Tibial nerve (tissue), 4 donors: ENCODE data around the gene ANKRD50. TPM values are rescaled to one million over a fixed set of nuclear protein-coding genes. Genes with fewer than 3 reads are reported as not detected.
A peak's percentile ranks its signal among the peaks of the same experiment; 100 is the strongest.

ENCODE experiments used
- DNase-seq, 2 donors: peaks; one replicate each; pipeline ENCODE4 v3.0.0-alpha.2; 2019; ENCODE audit warnings: low spot score in 2 of 2
- H3K27ac ChIP-seq, 4 donors: fragments of 200-600 bp; sonication (generic) in 3 of 4; one replicate each; pipeline ENCODE4 v1.5.1; 2017 to 2019; ENCODE audit warnings: mild to moderate bottlenecking in 1 of 4
- H3K27me3 ChIP-seq, 2 donors: fragments of 200-600 bp; sonication (generic) in 1 of 2; one replicate each; pipeline versions ENCODE4 v1.5.1 to v1.6.0; 2017 to 2019
- H3K36me3 ChIP-seq, 3 donors: fragments of 200-600 bp; sonication (generic); one replicate each; pipeline ENCODE4 v1.5.1; 2018 to 2019
- H3K4me1 ChIP-seq, 4 donors: fragments of 200-600 bp; sonication (generic) in 3 of 4; one replicate each; pipeline ENCODE4 v1.5.1; 2017 to 2019
- H3K4me3 ChIP-seq, 4 donors: fragments of 200-600 bp; sonication (generic) in 3 of 4; one replicate each; pipeline ENCODE4 v1.5.1; 2017 to 2019; ENCODE audit warnings: mild to moderate bottlenecking in 1 of 4, moderate library complexity in 1 of 4
- H3K9me3 ChIP-seq, 4 donors: fragments of 200-600 bp; sonication (generic) in 3 of 4; one replicate each; pipeline ENCODE4 v1.5.1; 2017 to 2019
- CTCF ChIP-seq, 5 experiments: fragments of 200-600 bp in 3 of 5; fragments of 450-650 bp in 2 of 5; sonication (generic) in 3 of 5; IDR thresholded peaks; one replicate each; pipeline ENCODE4 v1.5.1; 2016 to 2019; ENCODE audit warnings: antibody characterized with exemption in 5 of 5, mild to moderate bottlenecking in 3 of 5, moderate library complexity in 2 of 5
- EP300 ChIP-seq, 2 donors: sonication (generic); formaldehyde crosslinking; IDR thresholded peaks; one replicate each; pipeline ENCODE4 v1.6.1; 2017; ENCODE audit warnings: antibody characterized with exemption in 2 of 2, mild to moderate bottlenecking in 1 of 2
- POLR2A ChIP-seq, 2 donors: fragments of 450-650 bp; IDR thresholded peaks; one replicate each; pipeline ENCODE4 v1.6.1; 2017; ENCODE audit warnings: antibody characterized with exemption in 2 of 2, mild to moderate bottlenecking in 2 of 2, moderate library complexity in 2 of 2
- WGBS, 2 donors: methylation state at CpG; one replicate each; pipeline ENCODE4 v1.1.5; 2018; 5-methylcytosine and 5-hydroxymethylcytosine counted together
- total RNA-seq, 4 donors: library from RNA; depleted of rRNA; stranded (reverse); fragments of >200 nt; gene quantifications; one replicate each; pipeline ENCODE4 v1.1.0, GENCODE V29; 2016

ANKRD50 gene
- total RNA-seq, 4 donors from 2014 or later, result 16.5 to 26.4 (median 19.5) TPM

GRCh38 chr4:124685851-124686250, 26.7 kb downstream of the ANKRD50 start:
- no peak for DNase-seq
- Histone ChIP-seq H3K27ac (peak overlapping the region in 2 of 4 donors; percentile 7 to 70), H3K27me3 (no peaks in the 10 kb centered on the region), H3K4me3 (no peak overlapping the region), H3K36me3 (no peaks in the 10 kb centered on the region), H3K9me3 (no peaks in the 10 kb centered on the region), H3K4me1 (peaks cover 0 to 17% (median 0%) of the 10 kb centered on the region in 4 donors)
- TF ChIP-seq POLR2A (IDR thresholded peaks at IDR 0.05), result no peak
- no peak for TF ChIP-seq EP300 (IDR thresholded peaks at IDR 0.05)
- no peak for TF ChIP-seq CTCF (IDR thresholded peaks at IDR 0.05)

DNA sequence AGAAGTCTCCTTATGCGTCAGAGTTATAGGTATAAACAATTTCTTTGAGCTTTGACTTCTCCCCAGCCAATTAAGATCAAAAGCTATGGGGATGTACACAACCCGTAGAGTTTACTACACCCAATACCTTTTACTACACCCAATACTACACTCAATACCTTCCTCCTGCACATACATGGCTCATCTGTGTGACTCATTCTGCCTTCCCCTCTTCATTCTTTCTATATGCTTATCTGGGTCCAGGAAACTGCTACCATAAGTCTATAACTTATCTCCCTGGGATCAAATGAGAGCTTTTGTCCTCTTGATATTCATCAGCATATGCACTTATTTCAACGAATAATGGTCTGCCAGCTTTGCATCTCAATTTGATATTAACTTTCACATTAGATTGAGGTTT, 28.2 kb downstream of the ANKRD50 start:
- no peaks in the 10 kb centered on the region for H3K9me3 ChIP-seq
- no peak for DNase-seq
- peak overlapping the region in 1 of 4 donors; percentile 48 for H3K27ac ChIP-seq
- peaks cover 0 to 28% (median 0%) of the 10 kb centered on the region in 4 donors for H3K4me1 ChIP-seq
- TF ChIP-seq POLR2A (IDR thresholded peaks at IDR 0.05) (no peak), EP300 (IDR thresholded peaks at IDR 0.05) (no peak), CTCF (IDR thresholded peaks at IDR 0.05) (no peak)
- H3K4me3 ChIP-seq, result no peak overlapping the region
- no peaks in the 10 kb centered on the region for H3K36me3 ChIP-seq
- WGBS, 2 donors, result 75 to 86% methylated on average over 3 of the region's 3 CpGs
- no peaks in the 10 kb centered on the region for H3K27me3 ChIP-seq

- no peak for DNase-seq
- no peak overlapping the region for H3K4me3 ChIP-seq
- peaks cover 0 to 31% (median 0%) of the 10 kb centered on the region in 4 donors for H3K4me1 ChIP-seq
- no peaks in the 10 kb centered on the region for H3K36me3 ChIP-seq
- H3K9me3 ChIP-seq, result no peaks in the 10 kb centered on the region
- no peak overlapping the region for H3K27ac ChIP-seq
- no peak for TF ChIP-seq CTCF (IDR thresholded peaks at IDR 0.05)
- no peak for TF ChIP-seq EP300 (IDR thresholded peaks at IDR 0.05)
- no peak for TF ChIP-seq POLR2A (IDR thresholded peaks at IDR 0.05)
- H3K27me3 ChIP-seq, result no peaks in the 10 kb centered on the region
- 93 to 94% methylated on average over 2 of the region's 2 CpGs for WGBS, 2 donors
Measured at GRCh38 chr4:124682384-124682783, 30.1 kb downstream of the ANKRD50 start.

DNA sequence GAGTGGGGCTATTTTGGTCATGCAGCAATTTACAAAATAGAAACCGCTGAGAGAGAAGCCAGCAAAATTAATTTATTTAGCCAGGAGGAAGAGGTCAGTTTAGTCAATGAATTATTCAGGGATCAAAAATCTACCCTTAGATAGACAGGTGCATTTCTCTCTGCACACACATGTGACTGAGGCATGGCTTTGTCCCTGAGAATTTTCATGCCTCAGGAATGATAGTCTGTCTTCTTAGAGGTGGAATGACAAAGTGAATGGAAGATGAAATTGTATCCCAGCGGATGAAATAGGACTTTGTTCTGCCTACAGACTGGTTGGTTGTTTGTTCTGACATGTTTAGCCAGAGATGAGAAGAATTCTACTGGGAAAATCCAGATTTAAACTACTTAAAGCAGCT, 46.0 kb downstream of the ANKRD50 start:
- TF ChIP-seq CTCF (IDR thresholded peaks at IDR 0.05) (no peak), POLR2A (IDR thresholded peaks at IDR 0.05) (no peak), EP300 (IDR thresholded peaks at IDR 0.05) (no peak)
- Histone ChIP-seq H3K27me3 (no peaks in the 10 kb centered on the region), H3K9me3 (no peaks in the 10 kb centered on the region), H3K36me3 (peaks cover 0 to 28% (median 0%) of the 10 kb centered on the region in 3 donors), H3K4me3 (no peak overlapping the region), H3K4me1 (peaks cover 0 to 5% (median 0%) of the 10 kb centered on the region in 4 donors), H3K27ac (peak overlapping the region in 1 of 4 donors; percentile 33)
- DNase-seq, result no peak
- 52 to 67% methylated on average over 2 of the region's 2 CpGs for WGBS, 2 donors

- Histone ChIP-seq H3K4me3 (no peak overlapping the region), H3K27me3 (no peaks in the 10 kb centered on the region), H3K4me1 (no peaks in the 10 kb centered on the region), H3K27ac (no peak overlapping the region), H3K36me3 (peaks cover 0 to 12% (median 0%) of the 10 kb centered on the region in 3 donors), H3K9me3 (peaks cover 0 to 4% (median 0%) of the 10 kb centered on the region in 4 donors)
- TF ChIP-seq POLR2A (IDR thresholded peaks at IDR 0.05) (no peak), CTCF (IDR thresholded peaks at IDR 0.05) (no peak), EP300 (IDR thresholded peaks at IDR 0.05) (no peak)
- no peak for DNase-seq
- WGBS, 2 donors, result 100% methylated on average over 1 of the region's 1 CpG
Measured at GRCh38 chr4:124658795-124659194, 53.7 kb downstream of the ANKRD50 start.
